ENCODE data around the gene RTP3. TPM values are rescaled to one million over a fixed set of nuclear protein-coding genes. Genes with fewer than 3 reads are reported as not detected.

RTP3 gene
- polyA plus RNA-seq, 1 donor from 2014 or later: not detected

DNA sequence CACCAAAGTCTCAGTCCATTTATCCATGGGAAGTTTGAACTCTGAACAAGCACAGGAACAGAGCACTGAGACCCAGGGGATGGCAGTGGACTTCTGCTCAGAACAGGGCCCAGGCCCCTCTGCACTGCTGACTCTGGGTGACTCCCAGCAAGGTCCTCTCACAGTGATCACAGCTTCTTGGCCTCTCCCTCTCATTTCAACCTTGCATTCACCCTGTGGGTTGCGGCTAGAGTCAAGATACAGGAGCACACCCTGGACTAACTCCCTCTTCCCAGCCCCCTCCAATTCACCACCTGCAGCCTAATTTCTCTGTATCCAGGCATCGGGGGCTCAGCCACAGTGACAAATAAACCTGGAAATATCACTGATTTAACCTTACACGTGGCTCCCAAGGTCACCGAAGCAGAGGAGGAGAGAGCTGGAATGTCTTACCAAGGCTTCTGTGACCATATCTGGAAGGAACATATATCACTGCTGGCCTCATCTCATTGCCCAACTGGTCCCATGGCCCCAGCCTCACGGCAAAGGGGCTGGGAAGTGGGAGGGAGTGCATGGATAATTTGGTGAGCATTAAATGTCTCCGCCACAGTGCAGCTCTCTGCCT is 1.2 kb downstream of the RTP3 start:
- Histone ChIP-seq H3F3A (ENCODE audit: insufficient read depth, low read length, poor library complexity, severe bottlenecking) (no peaks in the 10 kb centered on the region), H3K9me3 (ENCODE audit: low read length) (no peaks in the 10 kb centered on the region), H4K20me1 (ENCODE audit: insufficient read depth) (no peaks in the 10 kb centered on the region), H3K9me2 (ENCODE audit: insufficient read depth, low read length) (no peaks in the 10 kb centered on the region), H3K27ac (ENCODE audit: low read length) (no peak overlapping the region), H3K4me3 (ENCODE audit: low read length) (no peak overlapping the region), H3K9ac (ENCODE audit: low read length) (no peak overlapping the region), H3K4me2 (ENCODE audit: low read length) (no peak overlapping the region), H3K36me3 (ENCODE audit: insufficient read depth, low read length) (no peaks in the 10 kb centered on the region), H3K79me2 (replicated peaks; ENCODE audit: insufficient read depth, low read length) (no peaks in the 10 kb centered on the region), H3K27me3 (ENCODE audit: insufficient read depth, low read depth, low read length) (no peaks in the 10 kb centered on the region), H2AFZ (ENCODE audit: low read depth, low read length) (no peak overlapping the region)
- TF ChIP-seq POLR2AphosphoS5 (IDR thresholded peaks at IDR 0.05) (no peak), RAD21 (conservative IDR thresholded peaks at IDR 0.05) (no peak), TAF1 (IDR thresholded peaks at IDR 0.05; ENCODE audit: low read depth) (no peak), SMC3 (conservative IDR thresholded peaks at IDR 0.05; ENCODE audit: poor library complexity) (no peak), EZH2 (IDR thresholded peaks at IDR 0.05; ENCODE audit: borderline replicate concordance, insufficient read depth, low read length, poor library complexity, severe bottlenecking) (no peak), MXI1 (conservative IDR thresholded peaks at IDR 0.05; ENCODE audit: poor library complexity, severe bottlenecking) (no peak)
- TF ChIP-seq, protein P1, sequence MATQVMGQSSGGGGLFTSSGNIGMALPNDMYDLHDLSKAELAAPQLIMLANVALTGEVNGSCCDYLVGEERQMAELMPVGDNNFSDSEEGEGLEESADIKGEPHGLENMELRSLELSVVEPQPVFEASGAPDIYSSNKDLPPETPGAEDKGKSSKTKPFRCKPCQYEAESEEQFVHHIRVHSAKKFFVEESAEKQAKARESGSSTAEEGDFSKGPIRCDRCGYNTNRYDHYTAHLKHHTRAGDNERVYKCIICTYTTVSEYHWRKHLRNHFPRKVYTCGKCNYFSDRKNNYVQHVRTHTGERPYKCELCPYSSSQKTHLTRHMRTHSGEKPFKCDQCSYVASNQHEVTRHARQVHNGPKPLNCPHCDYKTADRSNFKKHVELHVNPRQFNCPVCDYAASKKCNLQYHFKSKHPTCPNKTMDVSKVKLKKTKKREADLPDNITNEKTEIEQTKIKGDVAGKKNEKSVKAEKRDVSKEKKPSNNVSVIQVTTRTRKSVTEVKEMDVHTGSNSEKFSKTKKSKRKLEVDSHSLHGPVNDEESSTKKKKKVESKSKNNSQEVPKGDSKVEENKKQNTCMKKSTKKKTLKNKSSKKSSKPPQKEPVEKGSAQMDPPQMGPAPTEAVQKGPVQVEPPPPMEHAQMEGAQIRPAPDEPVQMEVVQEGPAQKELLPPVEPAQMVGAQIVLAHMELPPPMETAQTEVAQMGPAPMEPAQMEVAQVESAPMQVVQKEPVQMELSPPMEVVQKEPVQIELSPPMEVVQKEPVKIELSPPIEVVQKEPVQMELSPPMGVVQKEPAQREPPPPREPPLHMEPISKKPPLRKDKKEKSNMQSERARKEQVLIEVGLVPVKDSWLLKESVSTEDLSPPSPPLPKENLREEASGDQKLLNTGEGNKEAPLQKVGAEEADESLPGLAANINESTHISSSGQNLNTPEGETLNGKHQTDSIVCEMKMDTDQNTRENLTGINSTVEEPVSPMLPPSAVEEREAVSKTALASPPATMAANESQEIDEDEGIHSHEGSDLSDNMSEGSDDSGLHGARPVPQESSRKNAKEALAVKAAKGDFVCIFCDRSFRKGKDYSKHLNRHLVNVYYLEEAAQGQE (IDR thresholded peaks at IDR 0.05; ENCODE audit: borderline replicate concordance): no peak
- TF ChIP-seq, protein P2, sequence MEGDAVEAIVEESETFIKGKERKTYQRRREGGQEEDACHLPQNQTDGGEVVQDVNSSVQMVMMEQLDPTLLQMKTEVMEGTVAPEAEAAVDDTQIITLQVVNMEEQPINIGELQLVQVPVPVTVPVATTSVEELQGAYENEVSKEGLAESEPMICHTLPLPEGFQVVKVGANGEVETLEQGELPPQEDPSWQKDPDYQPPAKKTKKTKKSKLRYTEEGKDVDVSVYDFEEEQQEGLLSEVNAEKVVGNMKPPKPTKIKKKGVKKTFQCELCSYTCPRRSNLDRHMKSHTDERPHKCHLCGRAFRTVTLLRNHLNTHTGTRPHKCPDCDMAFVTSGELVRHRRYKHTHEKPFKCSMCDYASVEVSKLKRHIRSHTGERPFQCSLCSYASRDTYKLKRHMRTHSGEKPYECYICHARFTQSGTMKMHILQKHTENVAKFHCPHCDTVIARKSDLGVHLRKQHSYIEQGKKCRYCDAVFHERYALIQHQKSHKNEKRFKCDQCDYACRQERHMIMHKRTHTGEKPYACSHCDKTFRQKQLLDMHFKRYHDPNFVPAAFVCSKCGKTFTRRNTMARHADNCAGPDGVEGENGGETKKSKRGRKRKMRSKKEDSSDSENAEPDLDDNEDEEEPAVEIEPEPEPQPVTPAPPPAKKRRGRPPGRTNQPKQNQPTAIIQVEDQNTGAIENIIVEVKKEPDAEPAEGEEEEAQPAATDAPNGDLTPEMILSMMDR (IDR thresholded peaks at IDR 0.05; ENCODE audit: poor library complexity, severe bottlenecking): no peak

DNA sequence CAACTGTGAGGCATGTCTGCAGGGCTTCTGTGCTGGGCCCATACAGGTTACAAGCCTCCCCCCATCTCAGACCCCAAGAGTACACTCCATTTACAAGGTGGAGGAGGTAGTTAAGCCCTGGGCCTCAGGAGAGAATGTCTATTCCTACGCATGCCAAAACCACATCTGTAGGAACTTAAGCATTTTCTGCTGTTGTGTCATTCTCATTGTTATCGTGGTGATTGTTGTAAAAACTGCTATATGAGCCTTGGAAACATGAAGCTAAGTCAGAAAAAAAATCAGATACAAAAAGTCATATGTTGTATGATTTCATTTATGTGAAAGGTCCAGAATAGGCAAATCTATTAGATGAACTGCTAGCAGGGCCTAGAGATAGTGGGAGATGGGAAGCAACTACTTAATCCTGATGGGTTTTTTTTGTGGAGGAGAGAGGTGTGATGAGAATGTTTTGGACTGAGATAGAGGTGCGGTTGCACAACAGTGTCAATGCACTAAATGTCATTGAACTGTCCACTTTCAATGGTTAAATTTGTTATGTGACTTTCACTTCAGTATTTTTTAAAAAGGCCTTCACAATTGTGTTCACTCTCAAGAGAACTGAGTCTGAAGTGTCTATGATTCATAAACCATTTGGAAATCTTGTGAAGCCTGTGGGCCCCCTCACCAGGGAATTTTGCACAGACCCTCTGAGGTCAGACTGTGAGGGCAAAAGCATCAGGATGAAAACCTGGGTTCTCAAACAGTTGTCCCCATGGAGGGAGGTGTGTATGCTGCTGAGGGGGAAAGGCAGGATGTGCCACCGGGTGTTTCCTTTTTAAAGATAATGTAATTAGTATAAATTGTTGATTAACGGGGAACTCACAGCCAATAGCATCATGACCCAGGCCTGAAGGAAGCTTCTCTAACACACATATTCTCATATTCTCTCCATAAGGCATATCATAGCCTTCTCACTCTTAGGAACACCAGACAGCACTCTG is 3.2 kb downstream of the RTP3 start:
- Histone ChIP-seq H3K4me3 (ENCODE audit: low read length) (no peak overlapping the region), H3K9ac (ENCODE audit: low read length) (no peak overlapping the region), H3K9me2 (ENCODE audit: insufficient read depth, low read length) (no peaks in the 10 kb centered on the region), H3F3A (ENCODE audit: insufficient read depth, low read length, poor library complexity, severe bottlenecking) (no peaks in the 10 kb centered on the region), H3K4me2 (ENCODE audit: low read length) (no peak overlapping the region), H3K27ac (ENCODE audit: low read length) (no peak overlapping the region), H3K27me3 (ENCODE audit: insufficient read depth, low read depth, low read length) (no peaks in the 10 kb centered on the region), H2AFZ (ENCODE audit: low read depth, low read length) (no peak overlapping the region), H4K20me1 (ENCODE audit: insufficient read depth) (no peaks in the 10 kb centered on the region), H3K36me3 (ENCODE audit: insufficient read depth, low read length) (no peaks in the 10 kb centered on the region), H3K79me2 (replicated peaks; ENCODE audit: insufficient read depth, low read length) (no peaks in the 10 kb centered on the region), H3K9me3 (ENCODE audit: low read length) (no peaks in the 10 kb centered on the region)
- TF ChIP-seq EP300 (conservative IDR thresholded peaks at IDR 0.05; ENCODE audit: poor library complexity, severe bottlenecking) (no peak), POLR2AphosphoS5 (IDR thresholded peaks at IDR 0.05) (no peak), TAF1 (IDR thresholded peaks at IDR 0.05; ENCODE audit: low read depth) (no peak), RAD21 (conservative IDR thresholded peaks at IDR 0.05) (no peak)
- TF ChIP-seq, protein P2 (IDR thresholded peaks at IDR 0.05; ENCODE audit: poor library complexity, severe bottlenecking): no peak

Data from neural cell (in vitro differentiated cells).